ENCODE results near the gene IP6K1.

The IP6K1 gene

GRCh38 chr3:49722896-49723295 is 63.4 kb downstream of the IP6K1 start:
- DNase-seq = no peak

- no peak for DNase-seq
These were observed 64.2 kb downstream of the IP6K1 start for GRCh38 chr3:49721896-49722781.

- no peak for DNase-seq
These were observed 64.8 kb downstream of the IP6K1 start for GRCh38 chr3:49721596-49721895.

GRCh38 chr3:49720855-49721595 is 65.3 kb downstream of the IP6K1 start:
- no peak for DNase-seq

- DNase-seq = peak; percentile 95
These were observed 67.0 kb downstream of the IP6K1 start, which contains the start of gene AMIGO3 for GRCh38 chr3:49719214-49719884. AMIGO3 (minus strand) TSS chr3:49719684; CDS start chr3:49719465, 219 bp downstream.

GRCh38 chr3:49718858-49719213 is 67.5 kb downstream of the IP6K1 start:
- no peak for DNase-seq

GRCh38 chr3:49717959-49718857 is 68.1 kb downstream of the IP6K1 start:
- no peak for DNase-seq

GRCh38 chr3:49717211-49717958 is 69.0 kb downstream of the IP6K1 start:
- DNase-seq = no peak

GRCh38 chr3:49716691-49717210 is 69.6 kb downstream of the IP6K1 start:
- no peak for DNase-seq

- no peak for DNase-seq
These were observed 70.2 kb downstream of the IP6K1 start for GRCh38 chr3:49716169-49716568.

- DNase-seq = no peak
These were observed 70.7 kb downstream of the IP6K1 start for GRCh38 chr3:49715611-49716121.

GRCh38 chr3:49714728-49715550 is 71.4 kb downstream of the IP6K1 start:
- no peak for DNase-seq

- no peak for DNase-seq
These were observed 72.8 kb downstream of the IP6K1 start for GRCh38 chr3:49713336-49714105.

GRCh38 chr3:49712631-49713317 is 73.6 kb downstream of the IP6K1 start:
- no peak for DNase-seq

- no peak for DNase-seq
These were observed 74.2 kb downstream of the IP6K1 start for GRCh38 chr3:49712166-49712565.

GRCh38 chr3:49711489-49711888 is 74.9 kb downstream of the IP6K1 start:
- DNase-seq = no peak

- no peak for DNase-seq
These were observed 76.5 kb downstream of the IP6K1 start for GRCh38 chr3:49709852-49710251.

- DNase-seq = no peak
These were observed 79.2 kb downstream of the IP6K1 start for GRCh38 chr3:49707113-49707480.

GRCh38 chr3:49706456-49707112 is 79.8 kb downstream of the IP6K1 start:
- DNase-seq = no peak

All from suppressor macrophage treated with lipopolysaccharide for 4 hours (primary cell).